Jurkat, Clone E6-1 (cell line): ENCODE results near the gene NEDD4L.

Experiments
- DNase-seq: peaks from one replicate; pipeline ENCODE4 v3.0.0-alpha.2; 2011; ENCODE audit warnings: low read depth, low spot score
- H3K4me3 ChIP-seq: 2 replicates; pipeline ENCODE4 v1.5.1; 2011; ENCODE audit warnings: mild to moderate bottlenecking, low read length, control low read depth, moderate library complexity

NEDD4L gene

DNA sequence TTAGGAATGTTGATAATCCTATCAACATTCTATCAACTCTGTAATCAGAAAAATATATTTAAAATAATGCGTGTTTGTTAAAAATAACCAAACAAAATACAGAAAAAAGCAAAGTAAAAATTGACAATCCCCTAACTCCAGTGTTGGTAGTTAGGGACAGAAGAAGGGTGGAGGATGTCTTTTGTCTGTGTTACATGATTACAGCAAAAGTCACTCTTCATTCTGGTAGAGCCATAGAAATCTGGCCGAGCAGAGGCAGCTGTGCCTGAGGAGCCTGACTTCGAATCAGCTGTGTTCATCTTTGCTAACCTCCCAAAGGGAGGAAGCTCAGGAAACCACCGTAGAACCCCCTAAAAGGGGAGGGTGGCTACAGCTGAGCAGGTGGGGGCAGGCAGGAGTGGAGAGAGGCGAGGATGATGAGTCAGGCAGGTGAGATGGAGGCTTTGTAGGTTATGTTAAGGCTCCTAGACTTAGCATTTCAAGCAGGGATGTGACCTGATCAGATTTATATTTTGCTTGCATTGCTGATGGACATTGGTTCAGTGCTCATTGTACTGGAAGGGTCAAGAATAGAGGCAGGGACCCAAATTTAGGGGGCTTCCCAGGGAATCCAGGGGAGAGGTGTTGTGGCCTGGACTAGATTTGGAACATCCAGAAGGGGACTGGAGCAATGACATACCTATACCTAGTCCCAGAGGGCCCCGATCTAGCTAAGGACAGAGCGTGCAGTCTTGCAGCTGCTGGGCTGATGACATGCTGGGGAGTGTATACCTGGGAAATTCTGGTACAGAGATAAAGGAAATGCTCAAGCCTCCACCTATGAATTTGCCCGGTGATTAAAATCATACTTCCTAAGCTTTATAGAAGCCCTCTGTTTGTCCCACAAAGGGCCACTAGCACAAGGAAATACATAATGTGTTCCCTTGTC is 95.7 kb downstream of the NEDD4L start:
- no peak overlapping the region for H3K4me3 ChIP-seq
- no peak for DNase-seq

DNA sequence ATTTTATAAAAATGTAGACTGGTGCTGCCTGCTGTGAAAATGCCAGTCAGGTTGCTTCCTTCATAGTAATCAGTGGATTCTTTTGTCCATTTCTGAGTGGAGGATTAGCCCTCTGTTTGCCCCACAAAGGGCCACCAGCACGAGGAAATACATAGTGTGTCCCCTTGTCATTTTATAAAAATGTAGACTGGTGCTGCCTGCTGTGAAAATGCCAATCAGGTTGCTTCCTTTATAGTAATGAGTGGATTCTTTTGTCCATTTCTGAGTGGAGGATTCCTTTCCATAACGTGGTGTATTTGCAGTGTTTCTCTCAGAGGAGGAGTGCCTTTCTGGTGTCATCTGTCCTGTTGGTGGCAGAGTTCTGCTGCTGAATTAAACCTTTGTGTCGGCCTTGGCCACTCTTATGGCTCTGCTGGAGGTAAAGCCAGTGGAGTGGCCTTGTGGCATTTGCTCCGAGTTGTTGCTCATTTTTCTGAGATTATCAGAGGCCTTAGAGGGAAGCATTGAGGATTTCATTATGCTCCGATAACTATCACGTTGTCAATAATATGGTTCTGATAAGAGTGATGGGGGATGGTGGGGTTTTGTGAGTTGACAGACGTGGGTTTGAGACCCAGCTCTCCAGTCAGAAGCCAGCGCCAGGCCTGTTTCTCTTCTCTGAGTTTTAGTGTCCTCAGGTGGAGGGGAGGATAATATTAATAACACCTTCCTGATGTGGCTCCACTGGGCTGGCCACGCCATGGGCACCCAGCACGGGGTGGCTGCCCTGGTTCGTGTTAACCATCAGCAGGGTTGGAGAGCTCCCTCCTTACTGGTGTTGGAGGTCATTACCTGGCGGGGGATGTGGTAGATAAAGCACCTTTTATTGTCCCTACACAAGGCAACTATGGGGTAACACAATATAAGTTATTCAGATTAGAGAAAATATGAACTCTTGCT is 96.6 kb downstream of the NEDD4L start:
- no peak for DNase-seq
- H3K4me3 ChIP-seq, result no peak overlapping the region

- no peak overlapping the region for H3K4me3 ChIP-seq
- DNase-seq, result no peak
Measured at GRCh38 chr18:58143386-58143785, 99.4 kb downstream of the NEDD4L start.

DNA sequence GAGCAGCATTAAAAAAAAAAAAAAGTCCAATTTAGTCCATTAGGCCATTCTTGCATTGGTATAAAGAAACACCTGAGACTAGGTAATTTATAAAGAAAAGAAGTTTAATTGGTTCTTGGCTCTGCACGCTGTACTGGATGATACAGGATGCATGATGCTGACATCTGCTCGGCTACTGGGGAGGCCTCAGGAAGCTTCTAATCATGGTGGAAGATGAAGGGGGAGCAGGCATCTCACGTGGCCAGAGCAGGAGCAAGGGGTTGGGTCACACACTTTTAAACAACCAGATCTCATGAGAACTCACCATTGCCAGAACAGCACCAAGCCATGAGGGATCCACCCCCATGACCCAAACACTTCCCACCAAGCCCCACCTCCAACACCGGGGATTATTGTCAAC is 100.1 kb downstream of the NEDD4L start:
- DNase-seq, result no peak

DNA sequence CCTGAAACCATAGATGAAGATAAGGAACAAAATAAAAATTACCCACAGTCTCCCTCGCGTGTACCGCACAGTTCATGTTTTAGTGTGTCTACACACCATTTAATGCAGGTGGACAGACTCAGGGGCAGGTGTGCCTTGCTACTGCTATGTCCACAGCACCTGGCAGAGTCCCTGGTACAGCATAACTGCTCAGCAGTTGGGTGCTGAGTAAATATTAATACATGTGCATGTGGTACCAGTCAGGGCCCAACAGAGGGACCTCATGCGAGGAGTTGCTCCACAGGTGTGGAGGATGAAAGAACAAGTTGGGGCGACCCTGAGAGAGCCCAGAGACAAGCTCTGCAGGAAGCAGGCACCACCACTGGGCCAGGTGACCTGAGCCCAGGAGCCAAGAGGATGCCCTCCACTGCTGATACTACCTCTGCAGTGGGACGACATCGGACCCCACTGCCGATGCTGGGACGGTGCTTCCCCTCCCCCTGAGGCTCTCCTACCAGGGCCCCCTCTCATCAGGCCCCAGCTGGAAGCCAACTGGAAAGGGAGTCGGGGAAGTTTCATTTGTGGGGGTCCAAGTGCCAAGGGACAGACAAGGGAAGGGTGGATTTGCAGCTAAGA is 100.8 kb downstream of the NEDD4L start:
- no peak overlapping the region for H3K4me3 ChIP-seq
- no peak for DNase-seq

More for the DNA sequence above, 100.1 kb downstream of the NEDD4L start:
- no peak overlapping the region for H3K4me3 ChIP-seq

GRCh38 chr18:58146099-58146498 is 102.1 kb downstream of the NEDD4L start:
- no peak for DNase-seq
- H3K4me3 ChIP-seq, result no peak overlapping the region

DNA sequence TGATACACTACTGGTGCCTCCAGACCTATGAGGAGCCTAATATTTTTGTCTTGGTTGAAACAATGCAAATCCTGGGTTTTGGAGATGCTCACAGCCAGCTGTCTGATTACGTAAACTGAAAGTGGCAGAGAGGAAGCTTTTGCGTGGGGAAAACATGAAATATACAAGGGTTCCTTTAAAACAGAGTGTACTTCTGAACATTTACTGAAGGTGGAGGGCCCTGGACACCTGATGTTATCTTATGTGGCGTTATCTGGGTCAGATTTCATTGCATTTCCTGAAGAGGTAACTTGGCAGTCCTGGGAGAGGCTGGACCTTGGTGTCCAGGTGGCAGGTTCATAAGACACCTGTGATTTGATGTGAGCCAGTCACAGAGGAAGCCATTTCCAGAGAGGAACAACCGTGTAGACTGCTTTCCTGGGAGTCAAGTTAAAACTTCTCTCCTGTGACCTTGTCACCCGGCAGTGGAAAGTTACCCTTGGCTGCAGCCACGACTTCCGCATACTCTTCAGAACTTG is 105.0 kb downstream of the NEDD4L start:
- no peak for DNase-seq
- H3K4me3 ChIP-seq, result no peak overlapping the region

DNA sequence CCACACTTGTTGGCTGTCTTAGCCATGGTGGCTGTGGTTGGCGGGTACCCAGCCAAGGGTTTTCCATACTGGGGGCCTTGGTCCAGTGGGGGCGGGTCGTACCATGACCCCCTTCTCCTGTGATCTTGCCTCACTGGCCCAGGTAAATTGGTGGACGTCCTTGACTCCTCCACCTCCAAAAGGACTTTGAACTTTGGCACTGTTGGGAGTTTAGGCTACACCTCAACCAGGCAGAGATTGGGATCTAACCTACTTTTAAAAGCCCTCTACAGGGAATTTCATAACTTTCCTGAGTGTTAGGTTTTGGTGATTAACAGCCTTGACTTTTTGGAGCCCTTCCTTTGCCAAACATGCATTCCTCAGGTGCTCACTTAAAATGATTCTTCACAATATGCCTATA is 106.7 kb downstream of the NEDD4L start:
- no peak for DNase-seq
- no peak overlapping the region for H3K4me3 ChIP-seq

DNA sequence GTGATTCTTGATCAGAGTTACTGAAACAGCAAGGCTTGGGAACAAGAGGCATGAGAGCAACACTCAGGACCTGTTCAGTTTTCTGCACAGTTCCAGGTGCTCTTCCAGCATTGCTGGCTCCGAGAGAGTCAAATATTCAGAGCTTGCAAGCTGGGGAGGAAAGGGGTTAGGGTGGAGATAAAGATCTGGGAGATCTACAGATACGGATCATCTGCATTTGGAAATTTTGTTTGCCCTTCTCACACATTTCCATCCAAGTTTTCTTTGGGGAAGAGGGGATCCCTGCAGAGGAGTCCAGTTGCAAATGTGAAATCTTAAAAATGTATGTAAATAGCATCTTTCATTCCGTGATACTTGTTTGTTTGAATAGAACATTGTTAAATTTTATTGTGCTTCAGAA is 108.2 kb downstream of the NEDD4L start:
- H3K4me3 ChIP-seq, result no peak overlapping the region
- no peak for DNase-seq

- no peak overlapping the region for H3K4me3 ChIP-seq
- DNase-seq, result no peak
Measured at GRCh38 chr18:58152891-58153290, 108.9 kb downstream of the NEDD4L start.

DNA sequence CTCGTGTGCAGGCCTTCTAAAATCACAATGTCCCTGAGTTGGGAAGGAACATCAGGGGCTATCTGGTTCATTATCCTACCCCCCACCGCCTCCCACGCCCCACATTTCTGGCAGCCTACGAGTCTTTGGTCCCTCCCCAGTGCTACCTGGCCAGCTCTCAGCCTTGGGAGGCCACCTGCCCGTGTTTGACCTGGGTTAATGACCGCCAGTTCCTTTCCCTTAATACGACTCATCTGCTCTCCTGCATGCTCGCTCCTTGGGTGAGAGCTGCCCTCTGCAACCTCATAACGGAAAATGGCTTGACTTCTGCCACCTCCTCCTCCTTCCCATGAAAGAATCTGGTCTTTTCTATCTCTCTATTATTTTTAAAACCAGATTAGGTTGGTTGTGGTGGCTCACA is 112.5 kb downstream of the NEDD4L start:
- no peak for DNase-seq
- no peak overlapping the region for H3K4me3 ChIP-seq

GRCh38 chr18:58157237-58157636 is 113.2 kb downstream of the NEDD4L start:
- no peak for DNase-seq
- H3K4me3 ChIP-seq, result no peak overlapping the region

- no peak overlapping the region for H3K4me3 ChIP-seq
- DNase-seq, result no peak
Measured at GRCh38 chr18:58158008-58158407, 114.0 kb downstream of the NEDD4L start.

- no peak for DNase-seq
- no peak overlapping the region for H3K4me3 ChIP-seq
Measured at GRCh38 chr18:58158459-58158858, 114.4 kb downstream of the NEDD4L start.

DNA sequence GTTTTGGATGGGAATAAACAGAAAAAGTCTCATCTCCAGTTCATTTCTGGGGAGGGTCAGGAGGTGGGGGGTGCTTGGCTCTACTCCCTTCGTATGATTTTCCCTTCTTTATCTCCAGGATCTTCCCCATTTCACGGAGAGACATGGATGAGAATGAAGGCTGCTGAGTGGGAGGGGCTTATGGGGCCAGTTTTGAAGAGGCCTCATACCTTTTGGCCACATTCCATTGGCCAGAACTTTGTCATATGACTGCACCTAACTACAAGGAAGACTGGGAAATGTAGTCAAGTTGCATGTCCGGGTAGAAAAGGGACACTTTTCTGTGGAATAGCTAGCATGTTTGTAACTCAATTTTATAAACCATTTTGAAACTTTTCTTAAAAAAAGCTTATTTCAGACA is 117.6 kb downstream of the NEDD4L start:
- no peak overlapping the region for H3K4me3 ChIP-seq
- DNase-seq, result no peak

DNA sequence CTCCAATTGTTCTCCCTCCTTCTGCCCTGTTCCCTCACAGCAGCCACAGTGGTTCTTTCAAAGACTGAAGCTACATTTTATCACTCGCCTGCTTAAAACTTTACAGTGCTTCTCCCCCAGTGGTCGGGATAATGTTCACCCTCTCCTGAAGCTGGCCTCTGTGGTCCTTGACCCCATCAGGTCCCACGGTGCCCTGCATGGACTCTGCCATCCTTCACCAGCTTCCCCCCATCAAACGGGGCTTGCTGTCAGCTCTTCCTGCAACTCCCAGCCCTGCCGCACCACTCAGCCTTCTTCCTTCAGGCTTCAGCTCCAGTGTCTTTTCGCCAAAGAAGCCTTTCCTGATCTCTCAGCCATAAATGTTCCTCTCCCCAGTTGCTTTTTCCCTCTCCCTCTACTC is 118.1 kb downstream of the NEDD4L start:
- no peak overlapping the region for H3K4me3 ChIP-seq
- DNase-seq, result no peak

DNA sequence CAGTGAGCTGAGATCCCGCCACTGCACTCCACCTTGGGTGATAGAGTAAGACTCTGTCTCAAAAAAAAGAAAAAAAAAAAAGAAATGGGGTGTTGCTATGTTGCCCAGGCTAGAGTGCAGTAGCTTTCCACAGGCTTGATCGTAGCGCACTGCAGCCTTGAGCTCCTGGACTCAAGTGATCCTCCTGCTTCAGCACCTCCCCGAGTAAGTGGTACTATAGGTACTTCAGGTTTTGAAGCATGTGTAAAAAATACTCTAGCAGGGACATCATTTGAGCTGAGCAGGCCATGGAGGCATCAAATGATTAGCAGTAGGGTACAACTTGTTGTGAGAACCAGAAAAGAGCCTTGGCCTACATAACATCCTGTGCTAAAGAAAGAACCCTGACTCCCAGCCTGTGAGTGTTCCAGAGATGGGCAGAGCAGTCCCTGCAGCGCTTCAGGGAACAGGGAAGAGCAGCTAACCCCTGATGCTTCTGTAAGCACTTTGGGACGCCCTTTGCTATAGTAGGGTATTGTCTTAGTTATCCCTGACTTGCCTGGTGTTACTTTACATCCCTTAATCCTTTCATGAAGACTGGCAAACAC is 119.1 kb downstream of the NEDD4L start:
- H3K4me3 ChIP-seq, result no peak overlapping the region
- DNase-seq, result no peak

GRCh38 chr18:58166278-58166844 is 122.3 kb downstream of the NEDD4L start:
- H3K4me3 ChIP-seq, result no peak overlapping the region

GRCh38 chr18:58167073-58167472 is 123.0 kb downstream of the NEDD4L start:
- H3K4me3 ChIP-seq, result no peak overlapping the region
- DNase-seq, result no peak

More at GRCh38 chr18:58166278-58166844, 122.3 kb downstream of the NEDD4L start:
- no peak for DNase-seq
